CD4-positive, alpha-beta T cell treated with Interferon gamma for 1 hour (primary cell): ENCODE results near the gene PZP.
"Not testable (repeated sequence)": the region's sequence is repeated elsewhere in the genome, so short reads cannot be mapped to it uniquely, and the experiment has no call there.

Experiments
- DNase-seq: peaks from one replicate; pipeline ENCODE4 v3.0.0-alpha.2; 2020

The PZP gene

GRCh38 chr12:9179781-9180180 is 28.4 kb downstream of the PZP start:
- no peak for DNase-seq

GRCh38 chr12:9169979-9170634 is 38.1 kb downstream of the PZP start:
- DNase-seq = no peak

- DNase-seq = not testable (repeated sequence)
Observed at GRCh38 chr12:9167345-9167744, 40.9 kb downstream of the PZP start.

- no peak for DNase-seq
Observed at GRCh38 chr12:9163392-9163791, 44.8 kb downstream of the PZP start.

- DNase-seq = no peak
Observed at GRCh38 chr12:9156119-9156518, 52.1 kb downstream of the PZP start.

GRCh38 chr12:9149372-9149771 is 58.8 kb downstream of the PZP start:
- no peak for DNase-seq

- no peak for DNase-seq
Observed at GRCh38 chr12:9148926-9149325, 59.3 kb downstream of the PZP start.

- DNase-seq = no peak
Observed at GRCh38 chr12:9147461-9147860, 60.7 kb downstream of the PZP start.

- no peak for DNase-seq
Observed at GRCh38 chr12:9144730-9145106, 63.5 kb downstream of the PZP start.

- no peak for DNase-seq
Observed at GRCh38 chr12:9143929-9144729, 64.1 kb downstream of the PZP start.

- DNase-seq = no peak
Observed at GRCh38 chr12:9143137-9143536, 65.1 kb downstream of the PZP start.

- not testable (repeated sequence) for DNase-seq
Observed at GRCh38 chr12:9139588-9140290, 68.5 kb downstream of the PZP start.

- DNase-seq = no peak
Observed at GRCh38 chr12:9135903-9136310, 72.3 kb downstream of the PZP start.

GRCh38 chr12:9134981-9135628 is 73.1 kb downstream of the PZP start:
- no peak for DNase-seq

GRCh38 chr12:9133216-9133916 is 74.8 kb downstream of the PZP start:
- DNase-seq = no peak

GRCh38 chr12:9132008-9132535 is 76.1 kb downstream of the PZP start:
- no peak for DNase-seq

- no peak for DNase-seq
Observed at GRCh38 chr12:9130244-9130643, 78.0 kb downstream of the PZP start.

- no peak for DNase-seq
Observed at GRCh38 chr12:9127936-9128663, 80.1 kb downstream of the PZP start.

- no peak for DNase-seq
Observed at GRCh38 chr12:9127484-9127883, 80.7 kb downstream of the PZP start.

- DNase-seq = no peak
Observed at GRCh38 chr12:9124383-9125031, 83.7 kb downstream of the PZP start.

GRCh38 chr12:9123781-9124382 is 84.3 kb downstream of the PZP start:
- DNase-seq = no peak
